Cerebellar cortex (tissue), 1 donor: ENCODE results near the gene CCND2.
A peak's percentile ranks its signal among the peaks of the same experiment; 100 is the strongest.

ENCODE experiments used
- DNase-seq: peaks from one replicate; pipeline ENCODE4 v3.0.0-alpha.2; 2015; ENCODE audit warnings: low spot score

Gene CCND2

DNA sequence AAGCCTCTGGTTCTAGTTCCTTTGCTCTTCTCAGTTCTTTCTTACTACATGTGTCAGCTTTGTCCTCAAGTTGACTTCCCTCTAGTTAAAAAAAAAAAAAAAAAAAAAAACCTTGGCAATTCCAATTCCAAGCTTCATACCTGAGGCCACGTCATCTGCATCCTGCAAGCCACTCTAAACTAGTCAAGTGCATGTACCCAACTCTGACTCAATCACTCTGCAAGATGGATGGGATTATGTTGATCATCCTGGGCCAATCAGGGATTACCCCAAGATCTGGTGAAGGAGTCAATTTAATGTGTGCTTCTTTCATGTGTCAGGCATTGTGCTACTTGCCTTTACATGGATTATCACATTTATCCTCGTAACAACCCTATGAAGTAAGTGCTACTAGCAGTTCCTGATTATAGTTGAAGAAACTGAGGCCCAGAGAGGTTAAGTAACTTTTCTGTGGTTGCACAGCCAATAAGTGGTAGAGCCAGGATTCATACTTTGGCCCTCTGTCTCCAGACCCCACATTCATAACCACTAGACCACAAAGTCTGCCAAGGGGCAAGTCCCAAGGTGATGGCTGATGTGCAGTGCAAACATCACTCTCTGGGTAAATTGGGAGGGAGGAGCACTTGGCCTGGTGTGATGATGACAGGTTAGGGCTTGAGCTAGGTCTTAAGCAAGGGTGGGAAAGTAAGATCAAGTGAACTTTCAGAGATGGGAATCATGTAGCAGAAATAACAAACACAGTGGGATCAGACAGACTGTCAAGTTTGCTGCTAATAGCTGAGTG, 17.3 kb upstream of the CCND2 start:
- no peak for DNase-seq

DNA sequence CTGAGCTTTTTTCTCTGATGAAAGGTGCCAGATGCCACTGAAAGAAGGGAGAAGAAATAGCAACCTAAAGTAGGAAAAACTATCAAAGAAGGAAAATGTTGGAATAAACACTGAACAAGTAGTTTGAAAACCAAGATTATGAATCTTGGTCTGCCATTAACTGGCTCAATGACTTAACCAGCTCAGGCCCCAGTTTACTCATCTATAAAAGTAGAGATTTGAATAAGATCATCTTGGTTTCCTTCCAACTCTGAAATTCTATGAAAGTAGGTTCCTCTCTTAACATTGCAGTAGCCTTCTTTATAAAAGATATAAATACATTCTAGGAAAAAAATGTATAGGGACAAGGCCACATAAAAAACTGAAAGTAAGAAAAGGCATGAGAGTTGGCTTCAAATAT, 16.1 kb upstream of the CCND2 start:
- DNase-seq, result no peak

DNA sequence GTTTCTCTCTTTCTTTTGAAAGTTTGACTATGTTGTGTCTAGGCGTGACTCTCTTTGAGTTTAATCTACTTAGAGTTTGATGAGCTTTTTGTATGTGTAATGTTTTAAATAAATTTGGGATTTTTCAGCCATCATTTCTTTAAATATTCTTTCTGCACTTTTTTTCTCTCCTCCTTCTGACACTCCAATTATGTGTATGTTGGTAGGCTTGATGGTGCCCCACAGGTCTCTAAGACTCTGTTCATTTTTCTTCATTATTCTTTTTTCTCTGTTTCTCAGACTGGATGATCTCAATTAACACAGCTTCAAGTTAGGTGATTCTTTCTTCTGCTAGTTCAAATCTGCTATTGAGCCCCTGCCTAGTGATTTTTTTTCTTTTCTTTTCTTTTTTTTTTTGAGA, 14.5 kb upstream of the CCND2 start:
- no peak for DNase-seq

DNA sequence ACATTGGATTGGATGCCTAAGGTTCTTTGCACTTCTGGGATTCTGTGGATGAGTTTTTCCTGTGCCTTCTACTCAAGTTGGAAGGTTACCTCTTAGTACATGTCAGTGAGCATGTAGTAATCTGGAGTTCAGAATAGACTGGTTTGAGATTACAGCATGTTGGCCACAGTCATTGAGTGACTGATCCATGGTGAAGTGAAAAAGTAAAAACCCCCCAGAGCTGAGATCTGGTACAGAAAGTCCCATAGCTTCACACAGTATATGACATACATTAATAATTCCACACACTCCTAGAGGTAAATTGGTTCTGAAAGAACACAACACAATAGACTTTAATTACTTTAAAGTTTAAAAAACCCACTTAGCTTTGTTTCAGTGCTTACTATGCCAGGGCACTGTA, 11.9 kb upstream of the CCND2 start:
- no peak for DNase-seq

GRCh38 chr12:4265280-4265679, 8.3 kb upstream of the CCND2 start:
- DNase-seq, result no peak

- DNase-seq, result no peak
Measured at GRCh38 chr12:4266990-4267389, 6.6 kb upstream of the CCND2 start.

- no peak for DNase-seq
Measured at GRCh38 chr12:4267704-4268328, 5.7 kb upstream of the CCND2 start.

- peak; percentile 23 for DNase-seq
Measured at GRCh38 chr12:4268329-4269181, 5.0 kb upstream of the CCND2 start.

DNA sequence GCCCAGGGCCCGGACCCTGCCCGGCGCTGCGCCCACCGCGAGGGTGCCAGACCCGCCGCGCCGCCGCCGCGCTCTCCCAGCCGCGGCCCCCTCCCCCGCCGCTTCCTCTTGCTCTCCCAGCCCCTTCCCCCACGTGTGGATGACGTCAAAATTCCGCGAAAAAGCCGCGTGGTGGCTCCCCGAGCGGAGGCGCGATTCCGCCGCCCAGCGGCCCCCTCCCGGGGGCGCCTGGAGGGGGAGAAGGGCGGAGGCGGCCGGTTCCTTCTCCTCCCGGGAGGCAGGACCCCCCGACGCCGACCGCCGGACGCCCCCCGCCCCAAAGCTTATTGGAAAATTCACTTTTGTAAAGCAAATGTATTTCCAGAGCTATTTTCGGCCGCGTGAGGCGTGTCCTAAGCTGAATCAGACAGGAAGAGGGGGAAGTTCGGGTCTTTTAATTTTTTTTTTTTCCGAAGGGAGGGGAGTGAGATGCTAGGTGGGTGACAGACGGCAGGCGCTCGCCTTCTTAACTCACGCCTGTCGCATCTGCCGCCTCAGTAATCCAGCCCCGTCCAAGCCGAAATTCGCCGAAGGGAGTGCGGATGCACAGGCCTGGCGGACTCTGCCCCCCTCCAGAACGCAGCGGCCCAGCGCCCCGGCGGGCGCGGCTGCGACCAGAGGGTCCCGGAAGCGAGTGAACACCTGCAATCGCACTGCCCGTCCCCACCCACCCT, 4.1 kb upstream of the CCND2 start:
- peak; percentile 59 for DNase-seq

DNA sequence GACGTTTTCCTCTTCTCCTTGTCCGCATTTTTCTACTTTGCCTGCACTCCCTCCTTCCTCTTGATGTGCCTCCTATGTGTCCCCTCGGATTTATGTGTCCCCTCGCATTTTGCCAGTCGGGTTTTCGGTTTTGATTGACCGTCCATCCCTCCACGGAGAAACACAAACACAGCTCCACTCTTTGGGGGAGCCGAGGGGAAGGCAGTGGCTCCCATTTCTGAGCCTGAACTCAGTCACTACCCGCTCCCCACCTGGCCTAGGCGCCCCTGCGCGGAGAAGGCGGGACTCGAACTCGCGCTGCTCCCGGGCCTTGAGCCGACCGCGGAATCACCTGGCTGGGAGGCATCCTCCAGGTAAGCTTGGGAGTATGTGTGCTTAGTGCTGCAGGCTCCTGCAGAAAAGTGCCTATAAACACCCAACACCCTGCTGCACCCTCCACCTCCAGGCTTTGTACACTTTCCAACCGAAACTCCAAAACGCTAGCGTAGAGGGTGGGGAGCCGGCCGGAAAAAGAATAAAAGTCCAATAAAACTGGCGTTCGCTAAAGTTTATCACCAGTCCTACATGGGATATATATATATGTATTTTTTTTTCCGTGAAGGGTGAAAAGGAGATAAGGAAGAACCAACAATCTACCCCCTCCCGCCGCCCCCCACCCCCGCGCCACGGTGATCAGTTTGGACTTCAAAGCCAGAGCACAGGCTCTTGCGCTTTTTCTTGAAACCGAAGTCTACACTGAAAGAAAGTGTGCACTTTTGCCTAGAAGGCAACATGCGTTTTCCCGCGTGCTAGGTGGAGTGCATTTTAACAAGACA, 3.3 kb upstream of the CCND2 start:
- no peak for DNase-seq

- DNase-seq, result peak; percentile 46
Measured at GRCh38 chr12:4270831-4271716, 2.5 kb upstream of the CCND2 start.

DNA sequence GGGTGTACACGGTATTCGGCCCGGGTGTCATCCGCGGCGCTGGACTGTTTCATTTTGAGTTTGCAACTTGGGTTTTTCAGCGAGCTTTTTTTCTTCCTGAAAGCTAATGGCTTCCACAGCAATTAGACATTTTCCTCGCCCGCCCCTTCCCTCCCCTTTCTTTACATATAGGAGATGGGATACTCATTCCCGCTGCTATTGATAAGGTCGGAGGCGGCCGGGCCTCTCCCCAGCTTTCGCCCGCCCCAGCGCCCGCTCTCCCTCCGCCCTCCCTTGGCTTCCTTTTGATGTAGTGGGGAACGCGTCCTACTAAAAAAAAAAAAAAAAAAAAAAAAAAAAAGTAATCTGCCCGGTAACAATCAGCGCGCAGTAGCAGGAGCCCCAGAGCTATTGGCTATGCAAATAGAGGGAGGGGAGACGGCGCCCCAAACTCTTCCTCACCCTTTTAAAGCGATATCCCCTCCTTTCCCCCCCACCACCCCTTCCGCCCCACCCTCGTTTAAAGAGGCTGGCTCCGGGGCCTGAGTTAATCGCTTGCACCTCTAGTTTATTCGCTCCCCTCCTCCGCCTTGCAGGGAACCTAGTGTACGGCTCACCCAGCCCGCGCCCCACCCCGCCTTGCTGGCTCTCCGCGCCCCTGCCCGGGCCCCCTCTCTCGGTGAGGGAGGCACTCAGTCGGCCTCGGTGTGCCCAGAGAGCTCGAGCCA, 1.7 kb upstream of the CCND2 start:
- DNase-seq, result peak; percentile 85

DNA sequence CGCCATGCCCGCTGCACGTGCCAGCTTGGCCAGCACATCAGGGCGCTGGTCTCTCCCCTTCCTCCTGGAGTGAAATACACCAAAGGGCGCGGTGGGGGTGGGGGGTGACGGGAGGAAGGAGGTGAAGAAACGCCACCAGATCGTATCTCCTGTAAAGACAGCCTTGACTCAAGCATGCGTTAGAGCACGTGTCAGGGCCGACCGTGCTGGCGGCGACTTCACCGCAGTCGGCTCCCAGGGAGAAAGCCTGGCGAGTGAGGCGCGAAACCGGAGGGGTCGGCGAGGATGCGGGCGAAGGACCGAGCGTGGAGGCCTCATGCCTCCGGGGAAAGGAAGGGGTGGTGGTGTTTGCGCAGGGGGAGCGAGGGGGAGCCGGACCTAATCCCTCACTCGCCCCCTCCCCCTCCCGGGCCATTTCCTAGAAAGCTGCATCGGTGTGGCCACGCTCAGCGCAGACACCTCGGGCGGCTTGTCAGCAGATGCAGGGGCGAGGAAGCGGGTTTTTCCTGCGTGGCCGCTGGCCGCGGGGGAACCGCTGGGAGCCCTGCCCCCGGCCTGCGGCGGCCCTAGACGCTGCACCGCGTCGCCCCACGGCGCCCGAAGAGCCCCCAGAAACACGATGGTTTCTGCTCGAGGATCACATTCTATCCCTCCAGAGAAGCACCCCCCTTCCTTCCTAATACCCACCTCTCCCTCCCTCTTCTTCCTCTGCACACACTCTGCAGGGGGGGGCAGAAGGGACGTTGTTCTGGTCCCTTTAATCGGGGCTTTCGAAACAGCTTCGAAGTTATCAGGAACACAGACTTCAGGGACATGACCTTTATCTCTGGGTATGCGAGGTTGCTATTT, 914 bp upstream of the CCND2 start:
- peak; percentile 49 for DNase-seq

DNA sequence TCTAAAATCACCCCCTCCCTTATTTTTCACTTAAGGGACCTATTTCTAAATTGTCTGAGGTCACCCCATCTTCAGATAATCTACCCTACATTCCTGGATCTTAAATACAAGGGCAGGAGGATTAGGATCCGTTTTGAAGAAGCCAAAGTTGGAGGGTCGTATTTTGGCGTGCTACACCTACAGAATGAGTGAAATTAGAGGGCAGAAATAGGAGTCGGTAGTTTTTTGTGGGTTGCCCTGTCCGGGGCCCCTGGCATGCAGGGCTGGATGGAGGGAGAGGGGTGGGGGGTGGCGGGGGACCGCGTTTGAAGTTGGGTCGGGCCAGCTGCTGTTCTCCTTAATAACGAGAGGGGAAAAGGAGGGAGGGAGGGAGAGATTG, 300 bp upstream of the CCND2 start:
- no peak for DNase-seq

- DNase-seq, result no peak
Measured at GRCh38 chr12:4274396-4275015, 944 bp downstream of the CCND2 start.

- no peak for DNase-seq
Measured at GRCh38 chr12:4275016-4275869, 1.7 kb downstream of the CCND2 start.

DNA sequence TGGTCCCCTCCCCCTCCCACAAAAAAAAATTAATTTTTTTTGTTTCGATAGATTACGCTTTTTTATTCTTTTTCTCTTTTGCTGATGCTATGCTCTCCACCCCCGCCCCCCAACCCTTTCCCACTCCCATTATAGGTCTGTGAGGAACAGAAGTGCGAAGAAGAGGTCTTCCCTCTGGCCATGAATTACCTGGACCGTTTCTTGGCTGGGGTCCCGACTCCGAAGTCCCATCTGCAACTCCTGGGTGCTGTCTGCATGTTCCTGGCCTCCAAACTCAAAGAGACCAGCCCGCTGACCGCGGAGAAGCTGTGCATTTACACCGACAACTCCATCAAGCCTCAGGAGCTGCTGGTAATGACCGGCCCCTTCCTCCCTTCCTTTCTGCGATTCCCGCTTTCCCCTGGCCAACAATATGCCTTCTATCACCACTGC, 2.3 kb downstream of the CCND2 start:
- DNase-seq, result no peak
